Smooth muscle cell (in vitro differentiated cells): ENCODE data around the gene AADACL4. TPM values are rescaled to one million over a fixed set of nuclear protein-coding genes. Genes with fewer than 3 reads are reported as not detected.
"Not testable (repeated sequence)": the region's sequence is repeated elsewhere in the genome, so short reads cannot be mapped to it uniquely, and the experiment has no call there.

Experiments used
- DNase-seq: peaks from one replicate; lab custom pipeline; 2025; ENCODE audit not compliant: unreplicated experiment; lab: John Stamatoyannopoulos, UW
- H2AFZ ChIP-seq: fragments of 200-600 bp; sonication (generic); 2 replicates; pipeline ENCODE4 v1.6.0; 2016; ENCODE audit warnings: antibody characterized with exemption, low read depth, mild to moderate bottlenecking
- H3F3A ChIP-seq: fragments of 200-600 bp; sonication (generic); 2 replicates; pipeline ENCODE4 v1.6.0; 2017; ENCODE audit warnings: antibody characterized with exemption, low read depth
- H3K27ac ChIP-seq: fragments of 200-600 bp; sonication (generic); 2 replicates; pipeline ENCODE4 v1.5.1; 2016; ENCODE audit warnings: low read depth, mild to moderate bottlenecking
- H3K27me3 ChIP-seq: fragments of 200-600 bp; sonication (generic); 2 replicates; pipeline ENCODE4 v1.6.1; 2016; ENCODE audit warnings: low read depth, mild to moderate bottlenecking
- H3K36me3 ChIP-seq: fragments of 200-600 bp; sonication (generic); 2 replicates; pipeline ENCODE4 v1.5.1; 2016; ENCODE audit warnings: low read depth
- H3K4me1 ChIP-seq: fragments of 200-600 bp; sonication (generic); 2 replicates; pipeline ENCODE4 v1.5.1; 2016; ENCODE audit warnings: low read depth
- H3K4me2 ChIP-seq: fragments of 200-600 bp; sonication (generic); 2 replicates; pipeline ENCODE4 v1.6.0; 2016; ENCODE audit warnings: mild to moderate bottlenecking
- H3K4me3 ChIP-seq: fragments of 200-600 bp; sonication (generic); 2 replicates; pipeline ENCODE4 v1.5.1; 2016; ENCODE audit warnings: mild to moderate bottlenecking
- H3K79me2 ChIP-seq: fragments of 200-600 bp; sonication (generic); 2 replicates; pipeline ENCODE4 v1.6.0; 2016; ENCODE audit warnings: low read depth, mild to moderate bottlenecking
- H3K9ac ChIP-seq: fragments of 200-600 bp; sonication (generic); 2 replicates; pipeline ENCODE4 v1.6.0; 2016; ENCODE audit warnings: low read depth
- H3K9me3 ChIP-seq: fragments of 200-600 bp; sonication (generic); replicated peaks from 2 replicates; pipeline ENCODE4 v1.5.1; 2016; ENCODE audit warnings: low read depth
- H4K20me1 ChIP-seq: fragments of 200-600 bp; sonication (generic); 2 replicates; pipeline ENCODE4 v1.6.0; 2016; ENCODE audit warnings: low read depth
- WGBS: methylation state at CpG from one replicate; pipeline ENCODE4 v1.1.7; 2016; ENCODE audit warnings: low lambda C conversion rate; 5-methylcytosine and 5-hydroxymethylcytosine counted together
- polyA plus RNA-seq: library from polyadenylated mRNA; unstranded; fragments of >200 nt; fragmentation: Nextera tagmentation; extraction: Ambion mirVana; gene quantifications from 2 replicates; pipeline ENCODE4 v1.2.1, GENCODE V29; 2016
- total RNA-seq: library from RNA; depleted of rRNA; stranded (reverse); fragments of >200 nt; gene quantifications from 2 replicates; pipeline ENCODE4 v1.2.3, GENCODE V29; 2014
- TF ChIP-seq, protein P1 (sequence below): fragments of 200-600 bp; sonication (generic); IDR thresholded peaks from 2 replicates; pipeline ENCODE4 v1.5.1; 2017; ENCODE audit warnings: borderline replicate concordance, mild to moderate bottlenecking, antibody characterized with exemption; ENCODE audit not compliant: insufficient read depth, poor library complexity, severe bottlenecking

The AADACL4 gene
- total and polyA plus RNA-seq, 2 experiments from 2014 or later = not detected

DNA sequence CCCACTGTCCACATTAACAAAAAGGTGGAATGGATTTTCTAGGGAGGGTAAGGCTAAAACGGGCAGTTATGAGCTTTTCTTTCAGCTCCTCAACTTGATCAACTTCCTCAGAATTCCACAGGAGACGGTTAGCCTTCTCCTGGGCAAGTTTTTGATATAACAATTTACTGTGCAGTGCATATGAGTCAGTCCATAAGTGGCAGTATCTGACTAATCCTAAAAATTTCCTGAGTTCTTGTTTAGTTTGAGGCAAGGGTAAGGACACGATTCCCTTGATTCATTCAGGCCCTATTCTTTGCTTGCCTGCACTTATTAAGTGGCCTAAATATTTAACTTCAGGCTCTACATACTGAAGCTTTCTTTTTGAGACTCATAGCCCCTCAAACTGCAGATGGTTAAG, 65.8 kb downstream of the AADACL4 start:
- Histone ChIP-seq H3K27me3 (no peaks in the 10 kb centered on the region), H3K9me3 (no peaks in the 10 kb centered on the region), H3F3A (no peaks in the 10 kb centered on the region), H3K27ac (no peak overlapping the region), H3K79me2 (no peaks in the 10 kb centered on the region), H3K4me1 (no peaks in the 10 kb centered on the region), H3K36me3 (no peaks in the 10 kb centered on the region), H2AFZ (no peak overlapping the region), H4K20me1 (no peaks in the 10 kb centered on the region), H3K4me3 (no peak overlapping the region), H3K9ac (no peak overlapping the region), H3K4me2 (no peak overlapping the region)
- DNase-seq = no peak
- 78% methylated on average over 3 of the region's 3 CpGs for WGBS
- TF ChIP-seq, protein P1, sequence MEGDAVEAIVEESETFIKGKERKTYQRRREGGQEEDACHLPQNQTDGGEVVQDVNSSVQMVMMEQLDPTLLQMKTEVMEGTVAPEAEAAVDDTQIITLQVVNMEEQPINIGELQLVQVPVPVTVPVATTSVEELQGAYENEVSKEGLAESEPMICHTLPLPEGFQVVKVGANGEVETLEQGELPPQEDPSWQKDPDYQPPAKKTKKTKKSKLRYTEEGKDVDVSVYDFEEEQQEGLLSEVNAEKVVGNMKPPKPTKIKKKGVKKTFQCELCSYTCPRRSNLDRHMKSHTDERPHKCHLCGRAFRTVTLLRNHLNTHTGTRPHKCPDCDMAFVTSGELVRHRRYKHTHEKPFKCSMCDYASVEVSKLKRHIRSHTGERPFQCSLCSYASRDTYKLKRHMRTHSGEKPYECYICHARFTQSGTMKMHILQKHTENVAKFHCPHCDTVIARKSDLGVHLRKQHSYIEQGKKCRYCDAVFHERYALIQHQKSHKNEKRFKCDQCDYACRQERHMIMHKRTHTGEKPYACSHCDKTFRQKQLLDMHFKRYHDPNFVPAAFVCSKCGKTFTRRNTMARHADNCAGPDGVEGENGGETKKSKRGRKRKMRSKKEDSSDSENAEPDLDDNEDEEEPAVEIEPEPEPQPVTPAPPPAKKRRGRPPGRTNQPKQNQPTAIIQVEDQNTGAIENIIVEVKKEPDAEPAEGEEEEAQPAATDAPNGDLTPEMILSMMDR = no peak

DNA sequence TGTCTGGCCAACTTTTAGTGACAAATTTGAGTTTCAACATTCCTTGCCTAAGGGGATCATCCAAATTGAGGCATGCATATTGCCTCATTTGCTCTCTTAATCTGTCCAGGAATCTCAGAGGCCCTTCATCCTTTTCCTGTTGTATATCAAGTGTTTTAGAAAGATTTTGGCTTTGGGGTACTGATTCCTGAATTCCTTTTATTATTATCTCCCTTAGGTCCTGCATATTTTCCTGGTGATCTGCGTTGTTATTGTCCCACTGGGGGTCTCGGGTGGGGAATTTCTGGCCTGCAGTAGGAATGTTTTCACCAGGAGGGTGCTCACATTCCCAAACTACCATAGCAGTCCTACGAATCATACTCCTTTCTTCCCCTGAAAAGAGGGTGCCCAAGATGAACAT, 67.7 kb downstream of the AADACL4 start:
- no peak overlapping the region for H3K4me3 ChIP-seq
- no peaks in the 10 kb centered on the region for H4K20me1 ChIP-seq
- 41% methylated on average over 3 of the region's 3 CpGs for WGBS
- DNase-seq = no peak
- H3K4me1 ChIP-seq = no peaks in the 10 kb centered on the region
- no peak overlapping the region for H3K9ac ChIP-seq
- H3K4me2 ChIP-seq = no peak overlapping the region
- H3K27ac ChIP-seq = no peak overlapping the region
- H3K27me3 ChIP-seq = no peaks in the 10 kb centered on the region
- no peak overlapping the region for H2AFZ ChIP-seq
- TF ChIP-seq, protein P1 = no peak
- no peaks in the 10 kb centered on the region for H3F3A ChIP-seq
- no peaks in the 10 kb centered on the region for H3K9me3 ChIP-seq
- no peaks in the 10 kb centered on the region for H3K36me3 ChIP-seq
- H3K79me2 ChIP-seq = no peaks in the 10 kb centered on the region

DNA sequence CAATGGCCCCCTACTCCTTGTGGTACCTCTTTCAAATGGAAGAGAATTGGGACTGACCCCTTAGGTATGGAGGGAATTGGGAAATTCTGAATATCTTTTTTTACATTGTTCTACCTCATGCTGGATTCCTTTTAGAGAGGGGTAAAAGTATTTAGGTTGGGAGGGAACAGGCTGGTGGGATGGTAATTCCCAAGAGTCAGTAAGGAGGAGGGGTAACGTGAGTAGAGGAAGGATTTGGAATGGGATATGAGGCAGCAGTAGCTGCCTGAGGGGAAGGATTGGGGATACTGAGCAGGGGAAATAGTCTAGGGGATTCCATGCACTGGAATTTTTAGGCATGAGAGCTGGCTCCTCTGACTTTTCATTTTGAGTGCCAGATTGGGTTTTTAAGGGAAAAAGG, 68.2 kb downstream of the AADACL4 start:
- TF ChIP-seq, protein P1 = no peak
- H4K20me1 ChIP-seq = no peaks in the 10 kb centered on the region
- H3K4me2 ChIP-seq = no peak overlapping the region
- H3K79me2 ChIP-seq = no peaks in the 10 kb centered on the region
- H2AFZ ChIP-seq = no peak overlapping the region
- no peaks in the 10 kb centered on the region for H3K4me1 ChIP-seq
- 74% methylated on average over 1 of the region's 1 CpG for WGBS
- no peak for DNase-seq
- no peaks in the 10 kb centered on the region for H3F3A ChIP-seq
- H3K9me3 ChIP-seq = no peaks in the 10 kb centered on the region
- no peak overlapping the region for H3K27ac ChIP-seq
- no peaks in the 10 kb centered on the region for H3K27me3 ChIP-seq
- no peak overlapping the region for H3K4me3 ChIP-seq
- no peaks in the 10 kb centered on the region for H3K36me3 ChIP-seq
- no peak overlapping the region for H3K9ac ChIP-seq

DNA sequence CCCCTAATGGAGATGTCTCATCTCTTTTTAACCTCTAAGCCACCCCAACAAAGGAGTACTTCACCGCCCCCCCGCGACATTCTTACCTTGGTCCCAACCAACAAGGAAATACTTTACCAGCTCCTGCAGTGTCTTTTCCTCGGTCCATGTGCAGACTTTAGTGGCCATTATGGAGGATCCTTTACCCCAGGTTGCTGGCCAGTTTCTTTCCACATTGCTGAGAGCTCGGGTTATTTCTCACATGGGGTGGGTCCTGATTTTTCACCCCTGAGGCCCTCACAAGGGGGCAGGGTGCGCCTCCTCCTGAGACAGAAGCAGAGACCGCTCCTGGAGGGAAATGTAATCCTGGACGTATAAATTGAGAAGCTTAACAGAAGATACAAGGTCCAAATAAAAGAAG, 69.0 kb downstream of the AADACL4 start:
- Histone ChIP-seq H3K4me1 (no peaks in the 10 kb centered on the region), H3K36me3 (no peaks in the 10 kb centered on the region), H3K9me3 (no peaks in the 10 kb centered on the region), H3K27ac (no peak overlapping the region), H3K9ac (no peak overlapping the region), H3K4me3 (no peak overlapping the region), H3K27me3 (no peaks in the 10 kb centered on the region), H3K79me2 (no peaks in the 10 kb centered on the region), H4K20me1 (no peaks in the 10 kb centered on the region), H2AFZ (no peak overlapping the region), H3F3A (no peaks in the 10 kb centered on the region), H3K4me2 (no peak overlapping the region)
- no peak for DNase-seq
- TF ChIP-seq, protein P1 = no peak
- WGBS = 69% methylated on average over 8 of the region's 8 CpGs

DNA sequence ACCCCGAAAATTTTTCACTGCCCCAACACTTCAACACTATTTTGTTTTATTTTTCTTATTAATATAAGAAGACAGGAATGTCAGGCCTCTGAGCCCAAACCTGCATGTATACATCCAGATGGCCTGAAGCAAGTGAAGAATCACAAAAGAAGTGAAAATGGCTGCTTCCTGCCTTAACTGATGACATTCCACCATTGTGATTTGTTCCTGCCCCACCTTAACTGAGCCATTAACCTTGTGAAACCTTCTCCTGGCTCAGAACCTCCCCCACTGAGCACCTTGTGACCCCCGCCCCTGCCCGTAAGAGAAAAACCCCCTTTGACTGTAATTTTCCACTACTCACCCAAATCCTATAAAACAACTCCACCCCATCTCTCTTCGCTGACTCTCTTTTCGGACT, 69.8 kb downstream of the AADACL4 start:
- not testable (repeated sequence) for H3F3A ChIP-seq, H3K4me2 ChIP-seq, H3K27me3 ChIP-seq, H3K36me3 ChIP-seq, H3K79me2 ChIP-seq, H3K4me3 ChIP-seq, H3K9me3 ChIP-seq, H3K9ac ChIP-seq, DNase-seq, H4K20me1 ChIP-seq, H3K4me1 ChIP-seq, H3K27ac ChIP-seq, H2AFZ ChIP-seq
- WGBS = 69% methylated on average over 4 of the region's 5 CpGs
